ENCODE measurements around the gene CD247.

Gene CD247

GRCh38 chr1:167511374-167511986 is 6.8 kb downstream of the CD247 start:
- DNase-seq, result no peak

- no peak for DNase-seq
Observed at GRCh38 chr1:167510881-167511280, 7.4 kb downstream of the CD247 start.

DNA sequence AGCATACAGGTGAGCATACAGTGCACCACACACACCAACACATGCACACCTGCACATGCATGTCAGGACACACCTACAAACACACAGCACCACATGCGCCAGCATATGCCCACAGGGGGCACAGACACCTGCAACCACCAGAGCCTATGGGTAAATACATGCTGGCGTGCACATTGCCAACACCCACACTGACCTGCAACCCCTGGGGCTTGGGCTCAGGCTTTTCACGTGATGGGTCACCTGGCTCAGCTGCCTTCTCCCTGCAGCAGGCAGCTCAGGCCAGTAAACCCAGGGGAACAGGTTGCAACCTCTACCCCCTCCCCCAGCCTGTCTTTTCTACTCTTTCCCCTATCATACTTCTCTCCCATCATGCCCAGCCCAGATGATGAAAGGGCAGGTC is 8.1 kb downstream of the CD247 start:
- no peak for DNase-seq

DNA sequence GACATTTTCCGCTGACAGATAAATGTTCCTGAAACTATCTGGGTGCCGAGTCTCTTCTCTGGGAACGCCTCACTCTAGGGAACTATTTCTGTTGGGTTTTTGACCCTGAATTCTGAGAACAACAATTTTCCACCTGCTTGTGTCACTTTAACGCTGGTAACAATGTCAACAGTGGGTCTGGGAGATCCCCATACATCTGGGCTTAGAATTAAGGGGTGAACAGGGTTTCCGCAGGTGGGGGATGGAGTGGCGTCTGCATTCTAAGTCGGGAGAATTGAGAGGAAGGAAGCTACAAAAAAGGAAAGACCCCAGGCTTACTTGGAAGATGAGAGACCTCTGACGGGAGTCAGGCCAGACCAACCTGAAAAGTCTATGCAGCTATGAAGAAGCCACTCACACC is 8.7 kb downstream of the CD247 start:
- DNase-seq, result no peak

DNA sequence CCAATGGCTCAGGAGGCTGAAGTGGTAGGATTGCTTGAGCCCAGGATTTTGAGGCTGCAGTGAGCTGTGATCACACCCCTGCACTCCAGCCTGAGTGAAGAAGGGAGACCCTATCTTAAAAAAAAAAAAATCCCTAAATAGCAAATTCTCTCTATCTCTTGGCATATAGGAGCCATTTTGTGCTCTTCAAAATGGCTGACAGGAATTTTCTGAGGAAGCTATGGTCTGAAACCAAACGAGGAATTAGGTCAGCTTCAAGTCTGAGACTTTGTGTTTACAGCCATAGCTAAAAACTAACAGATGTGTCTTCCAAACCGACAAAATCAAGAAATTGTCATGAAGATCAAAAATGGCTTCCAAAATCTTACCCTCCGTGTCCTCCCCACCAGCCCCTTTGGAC is 10.6 kb downstream of the CD247 start:
- DNase-seq, result no peak

DNA sequence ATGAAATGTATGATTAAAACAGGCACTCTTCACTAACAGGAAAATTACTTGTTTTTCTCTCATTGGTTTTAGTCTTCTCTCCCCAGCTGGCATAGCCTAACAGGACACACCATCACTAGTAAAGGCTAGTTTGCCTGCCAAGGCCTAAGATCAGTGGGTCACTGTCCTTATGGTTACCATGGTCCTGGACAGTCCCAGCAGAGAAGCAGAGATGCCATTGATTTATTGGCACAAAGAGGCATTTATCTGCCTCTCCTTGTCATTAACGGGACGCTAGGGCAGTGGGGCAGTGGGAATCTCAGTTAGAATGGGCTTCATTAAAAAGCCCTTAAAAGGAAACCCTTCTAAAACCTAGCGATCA is 13.9 kb downstream of the CD247 start:
- DNase-seq, result no peak

GRCh38 chr1:167503626-167504466 is 14.5 kb downstream of the CD247 start:
- no peak for DNase-seq

DNA sequence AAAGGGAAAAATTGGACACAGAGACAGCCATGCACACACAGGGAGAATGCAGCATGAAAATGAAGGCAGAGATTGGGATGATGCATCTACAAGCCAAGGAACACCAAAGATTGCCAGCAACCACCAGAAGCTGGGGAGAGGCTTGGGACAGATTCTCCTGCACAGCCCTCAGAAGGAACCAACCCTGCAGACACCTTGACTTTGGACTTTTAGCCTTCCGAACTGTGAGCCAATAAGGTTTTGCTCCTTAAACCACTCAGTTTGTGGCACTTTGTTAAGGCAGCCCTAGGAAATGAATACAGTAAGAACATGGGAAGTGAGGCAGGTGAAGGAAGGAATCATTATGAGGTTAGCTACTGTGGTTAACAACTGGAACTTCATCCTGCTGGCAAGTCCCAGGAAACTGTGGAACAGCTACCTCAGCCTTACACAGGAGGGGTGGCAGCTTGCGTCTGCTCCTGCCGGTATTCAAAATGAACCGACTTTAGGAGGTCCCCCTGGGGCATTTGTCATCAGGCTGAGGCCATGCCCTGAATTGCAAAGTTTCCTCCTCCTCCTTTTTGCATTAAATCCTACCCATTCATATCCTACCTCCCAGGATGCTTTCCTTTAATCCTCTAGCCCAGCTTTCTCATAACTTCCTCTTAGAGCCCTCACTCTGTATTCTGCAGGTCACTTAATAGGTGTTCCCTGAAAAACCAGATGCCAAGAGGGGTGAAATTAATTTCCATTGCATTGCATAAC is 15.4 kb downstream of the CD247 start:
- no peak for DNase-seq

GRCh38 chr1:167502192-167502551 is 16.2 kb downstream of the CD247 start:
- DNase-seq, result no peak

DNA sequence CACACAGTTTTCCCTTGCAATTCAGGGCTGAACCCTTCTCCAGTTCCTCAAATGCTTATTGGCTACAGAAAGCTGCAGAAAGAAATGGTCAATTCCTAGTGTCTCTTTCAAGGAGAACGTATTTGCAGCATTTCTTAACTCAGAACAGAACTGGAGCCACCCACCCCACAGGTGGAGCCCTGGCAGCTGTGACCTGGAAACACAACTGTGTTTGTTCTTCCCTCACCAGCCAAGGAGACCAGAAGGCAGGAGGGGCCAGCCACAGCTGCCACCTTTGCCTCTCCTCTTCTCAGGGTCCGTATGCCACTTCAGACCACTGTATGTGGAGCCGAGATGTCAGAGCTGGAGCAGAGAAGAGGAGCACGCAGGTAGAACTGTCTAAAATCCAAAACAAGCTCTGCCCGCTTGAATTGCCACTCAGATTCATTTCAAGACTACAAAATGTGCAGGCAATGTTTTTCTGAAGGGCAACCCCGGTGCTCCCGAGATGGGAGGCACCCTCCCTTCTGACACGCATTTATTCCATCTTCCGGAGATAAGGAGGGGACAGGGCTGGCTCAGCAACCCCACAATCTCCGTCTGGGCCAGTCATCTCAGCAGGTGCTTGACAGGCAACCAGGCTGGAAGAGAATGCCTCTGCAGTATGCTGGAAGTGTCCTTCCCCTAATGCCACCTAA is 16.7 kb downstream of the CD247 start:
- DNase-seq, result peak; percentile 53

GRCh38 chr1:167500283-167500860 is 18.0 kb downstream of the CD247 start:
- no peak for DNase-seq

GRCh38 chr1:167499664-167500101 is 18.6 kb downstream of the CD247 start:
- DNase-seq, result peak; percentile 37

DNA sequence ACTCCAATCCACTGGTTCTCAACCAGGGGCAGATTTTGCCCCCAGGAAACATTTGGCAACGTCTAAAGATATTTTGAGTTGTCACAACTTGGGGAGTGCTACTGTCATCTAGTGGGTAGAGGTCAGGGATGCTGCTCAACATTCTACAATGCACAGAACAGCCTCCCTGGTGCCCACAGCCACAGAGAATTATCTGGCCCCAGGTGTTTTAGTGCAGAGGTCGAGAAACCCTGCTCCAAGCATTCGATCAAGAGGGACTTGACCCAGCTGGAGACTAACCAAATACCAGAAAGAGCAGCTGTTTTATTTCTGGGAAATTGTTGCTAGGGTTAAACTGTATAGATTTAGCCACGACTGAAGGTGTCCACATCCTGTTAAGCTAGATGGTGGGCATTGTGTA is 19.2 kb downstream of the CD247 start:
- no peak for DNase-seq

DNA sequence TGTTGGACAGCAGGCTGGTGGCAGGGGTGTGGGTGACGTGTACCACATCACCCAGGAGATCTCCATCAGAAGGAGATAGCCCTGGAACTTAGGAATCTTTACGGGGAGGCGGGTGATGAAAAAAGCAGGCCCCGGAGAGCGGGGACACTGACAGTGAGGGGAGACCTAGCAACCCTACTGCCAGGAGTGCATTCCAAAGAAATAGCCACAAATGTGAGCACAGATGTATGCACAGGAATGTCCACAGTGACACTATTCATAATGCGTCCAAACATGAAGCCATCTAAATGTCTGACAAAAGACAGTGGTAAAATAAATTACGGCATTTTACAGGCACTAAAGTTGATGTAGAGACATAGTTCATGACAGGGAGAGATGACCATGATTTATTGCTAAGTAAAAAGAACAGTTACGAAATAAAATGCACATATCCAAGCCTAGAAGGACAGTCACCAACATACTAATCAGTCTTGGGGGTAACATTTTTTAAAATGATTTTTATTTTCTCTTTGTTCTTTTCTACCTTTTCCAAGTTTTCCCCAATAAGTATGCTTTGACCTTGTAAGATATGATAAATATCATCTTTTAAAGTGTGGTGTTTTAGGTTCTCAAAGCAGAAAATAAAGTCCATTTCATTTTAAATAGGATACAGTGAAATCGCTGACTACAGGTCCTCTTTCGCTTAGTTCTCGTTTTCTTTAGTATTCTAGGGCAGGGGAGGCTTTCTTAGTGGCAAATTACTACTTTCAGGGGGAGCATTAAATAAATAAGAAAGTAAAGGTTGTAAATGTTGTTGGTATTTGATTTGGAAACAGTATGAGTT is 21.3 kb downstream of the CD247 start:
- DNase-seq, result no peak

GRCh38 chr1:167493372-167493771 is 25.0 kb downstream of the CD247 start:
- DNase-seq, result no peak

- peak; percentile 46 for DNase-seq
Observed at GRCh38 chr1:167492481-167492910, 25.8 kb downstream of the CD247 start.

GRCh38 chr1:167491586-167492461 is 26.5 kb downstream of the CD247 start:
- DNase-seq, result peak; percentile 44

GRCh38 chr1:167490765-167491164 is 27.6 kb downstream of the CD247 start:
- DNase-seq, result no peak

- DNase-seq, result peak; percentile 70
Observed at GRCh38 chr1:167489571-167490340, 28.6 kb downstream of the CD247 start.

GRCh38 chr1:167488786-167489185 is 29.5 kb downstream of the CD247 start:
- DNase-seq, result peak; percentile 37

All from CD4-positive, alpha-beta T cell treated with Interleukin-17A for 4 hours (primary cell).